PFSK-1 (cell line): ENCODE results near the gene TXNDC5.

Experiments
- FOXP2 ChIP-seq: optimal IDR thresholded peaks from 2 replicates; pipeline ENCODE3; 2011; ENCODE audit warnings: borderline replicate concordance, control low read depth, inconsistent platforms; ENCODE audit not compliant: insufficient read depth; ENCODE audit errors: extremely low read length, extremely low read depth
- POLR2AphosphoS5 ChIP-seq: IDR thresholded peaks from 2 replicates; pipeline ENCODE4 v1.6.1; 2012; ENCODE audit warnings: low read depth, mild to moderate bottlenecking, control low read depth, low read length, moderate library complexity
- TAF1 ChIP-seq: IDR thresholded peaks from 2 replicates; pipeline ENCODE4 v1.6.1; 2012; ENCODE audit warnings: low read length, control low read depth, borderline replicate concordance; ENCODE audit not compliant: insufficient read depth

- TF ChIP-seq TAF1 (no peak), POLR2AphosphoS5 (no peak), FOXP2 (no peak)
Observed at GRCh38 chr6:7836371-7837026, 74.1 kb downstream of the TXNDC5 start.
